Activated T-helper 2 cell treated with anti-CD3 and anti-CD28 coated beads, Interferon-gamma antibody, Interleukin-2, Interleukin-4, amounts not matched to agents 10 μg/mL and 5 μg/mL and 100 μg/mL, durations not matched to agents 14 hours and 24 hours and 36 hours (primary cell): ENCODE results near the gene MESP1. TPM values are rescaled to one million over a fixed set of nuclear protein-coding genes. Genes with fewer than 3 reads are reported as not detected.
"Not testable (repeated sequence)": the region's sequence is repeated elsewhere in the genome, so short reads cannot be mapped to it uniquely, and the experiment has no call there.

Experiments
- DNase-seq: peaks from one replicate; pipeline ENCODE4 v3.0.0; 2021; ENCODE audit warnings: low spot score
- H3K27ac Mint-ChIP-seq: one replicate; pipeline ENCODE4 v1.8.0; 2021; ENCODE audit warnings: mixed read lengths
- H3K27me3 Mint-ChIP-seq: one replicate; pipeline ENCODE4 v1.8.0; 2021; ENCODE audit warnings: low read depth, mixed read lengths
- H3K36me3 Mint-ChIP-seq: one replicate; pipeline ENCODE4 v1.8.0; 2021; ENCODE audit warnings: low read depth, mixed read lengths
- H3K4me1 Mint-ChIP-seq: one replicate; pipeline ENCODE4 v1.8.0; 2021; ENCODE audit warnings: low read depth, mixed read lengths
- H3K4me3 Mint-ChIP-seq: one replicate; pipeline ENCODE4 v1.8.0; 2021; ENCODE audit warnings: low read depth, mild to moderate bottlenecking, moderate library complexity, mixed read lengths
- H3K9me3 Mint-ChIP-seq: one replicate; pipeline ENCODE4 v1.8.0; 2021; ENCODE audit warnings: mixed read lengths
- intact Hi-C: fragments of 100-400 bp; cut with micrococcal nuclease; formaldehyde crosslinking; loops from one replicate; pipeline ENCODE4 v1.15.1; 2023
- total RNA-seq: library from RNA; stranded (reverse); gene quantifications from 2 replicates; pipeline ENCODE4 v1.2.3, GENCODE V29; 2022

Gene MESP1
- total RNA-seq, 1 donor from 2014 or later, result 7.1 TPM

DNA sequence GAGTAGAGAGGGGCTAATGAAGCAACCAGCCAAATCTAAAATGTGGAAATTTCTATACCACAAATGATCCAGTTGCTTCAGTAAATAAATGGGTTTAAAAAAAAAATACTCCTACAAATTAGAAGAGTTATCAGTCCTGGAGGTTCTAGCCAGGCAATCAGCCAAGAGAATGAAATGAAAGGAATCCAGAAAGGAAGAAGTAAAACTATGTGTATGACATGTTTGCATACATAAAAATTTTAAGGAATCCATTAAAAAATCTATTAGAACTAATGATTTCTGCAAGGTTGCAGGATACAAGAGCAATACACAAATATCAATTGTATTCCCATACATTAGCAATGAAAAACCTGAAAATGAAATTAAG is 34.7 kb upstream of the MESP1 start:
- Mint-ChIP-seq H3K27ac (no peak overlapping the region), H3K27me3 (peaks cover 5% of the 10 kb centered on the region), H3K4me3 (no peak overlapping the region), H3K36me3 (peaks cover 5% of the 10 kb centered on the region), H3K4me1 (peaks cover 8% of the 10 kb centered on the region), H3K9me3 (peaks cover 6% of the 10 kb centered on the region)
- intact Hi-C loops, result no loop called here
- DNase-seq, result no peak

- H3K9me3 Mint-ChIP-seq, result peaks cover 6% of the 10 kb centered on the region
- H3K27me3 Mint-ChIP-seq, result peaks cover 5% of the 10 kb centered on the region
- H3K36me3 Mint-ChIP-seq, result peaks cover 5% of the 10 kb centered on the region
- H3K4me3 Mint-ChIP-seq, result no peak overlapping the region
- no peak overlapping the region for H3K27ac Mint-ChIP-seq
- intact Hi-C loops, result no loop called here
- H3K4me1 Mint-ChIP-seq, result peaks cover 11% of the 10 kb centered on the region
- no peak for DNase-seq
Measured at GRCh38 chr15:89785064-89785773, 34.2 kb upstream of the MESP1 start.

GRCh38 chr15:89784686-89784960 is 33.6 kb upstream of the MESP1 start:
- intact Hi-C loops, result no loop called here
- H3K4me3 Mint-ChIP-seq, result no peak overlapping the region
- H3K27ac Mint-ChIP-seq, result no peak overlapping the region
- H3K27me3 Mint-ChIP-seq, result peaks cover 5% of the 10 kb centered on the region
- H3K4me1 Mint-ChIP-seq, result peaks cover 11% of the 10 kb centered on the region
- H3K9me3 Mint-ChIP-seq, result peaks cover 6% of the 10 kb centered on the region
- DNase-seq, result no peak
- H3K36me3 Mint-ChIP-seq, result peaks cover 5% of the 10 kb centered on the region

DNA sequence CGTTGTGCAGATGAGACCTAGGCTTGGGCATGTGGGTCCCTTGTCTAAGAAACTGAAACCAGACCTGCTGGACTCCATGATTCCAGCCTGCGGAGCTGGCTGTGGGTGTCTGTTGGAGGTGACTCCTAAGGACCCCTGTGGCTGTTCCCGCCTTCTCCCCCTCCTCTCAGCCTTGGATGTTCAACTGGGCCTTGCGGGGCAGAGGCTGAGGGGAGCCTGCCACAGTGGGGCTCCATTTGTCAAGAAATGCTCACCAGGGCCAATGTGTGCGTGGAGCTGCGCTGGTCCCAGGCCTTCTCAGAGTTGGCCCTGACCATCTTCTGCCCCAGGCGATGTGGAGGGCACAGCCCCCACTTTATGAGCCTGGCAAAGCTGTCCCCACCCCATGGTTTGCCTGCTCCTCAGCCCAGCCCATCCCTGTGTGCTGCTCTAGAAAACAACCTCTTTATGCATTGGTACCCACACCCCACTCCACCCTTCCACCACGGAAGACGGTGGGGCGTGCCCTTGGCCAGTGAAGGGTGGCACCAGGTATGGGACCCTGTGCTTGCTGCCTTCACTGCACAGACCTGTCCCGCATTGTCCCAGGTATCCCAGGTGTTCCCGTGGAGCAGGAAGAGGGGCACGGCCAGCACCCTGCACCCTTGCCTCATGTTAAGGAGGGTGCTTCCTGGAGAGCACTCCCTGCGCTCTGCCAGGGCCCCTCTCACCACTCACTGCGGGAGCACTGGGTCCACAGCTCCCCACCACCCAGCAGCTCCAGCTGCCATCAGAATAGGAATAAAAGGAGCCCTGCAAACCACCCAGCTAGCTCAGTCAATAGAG is 33.0 kb upstream of the MESP1 start:
- no peak for DNase-seq
- peaks cover 6% of the 10 kb centered on the region for H3K9me3 Mint-ChIP-seq
- H3K27me3 Mint-ChIP-seq, result peaks cover 5% of the 10 kb centered on the region
- no peak overlapping the region for H3K4me3 Mint-ChIP-seq
- H3K27ac Mint-ChIP-seq, result no peak overlapping the region
- intact Hi-C loops, result no loop called here
- peaks cover 11% of the 10 kb centered on the region for H3K4me1 Mint-ChIP-seq
- peaks cover 5% of the 10 kb centered on the region for H3K36me3 Mint-ChIP-seq

- intact Hi-C loops, result no loop called here
- Mint-ChIP-seq H3K27ac (no peak overlapping the region), H3K36me3 (peaks cover 5% of the 10 kb centered on the region), H3K9me3 (peaks cover 5% of the 10 kb centered on the region), H3K4me1 (peaks cover 11% of the 10 kb centered on the region), H3K27me3 (peaks cover 7% of the 10 kb centered on the region), H3K4me3 (no peak overlapping the region)
- no peak for DNase-seq
Measured at GRCh38 chr15:89783111-89783860, 32.2 kb upstream of the MESP1 start.

GRCh38 chr15:89782619-89782950 is 31.5 kb upstream of the MESP1 start:
- peaks cover 11% of the 10 kb centered on the region for H3K4me1 Mint-ChIP-seq
- H3K9me3 Mint-ChIP-seq, H3K27me3 Mint-ChIP-seq, H3K36me3 Mint-ChIP-seq, H3K4me3 Mint-ChIP-seq, DNase-seq, intact Hi-C loops, H3K27ac Mint-ChIP-seq: not testable (repeated sequence)

- no peak for DNase-seq
- no peaks in the 10 kb centered on the region for H3K9me3 Mint-ChIP-seq
- H3K4me3 Mint-ChIP-seq, result no peak overlapping the region
Measured at GRCh38 chr15:89781891-89782618, 31.0 kb upstream of the MESP1 start.

DNA sequence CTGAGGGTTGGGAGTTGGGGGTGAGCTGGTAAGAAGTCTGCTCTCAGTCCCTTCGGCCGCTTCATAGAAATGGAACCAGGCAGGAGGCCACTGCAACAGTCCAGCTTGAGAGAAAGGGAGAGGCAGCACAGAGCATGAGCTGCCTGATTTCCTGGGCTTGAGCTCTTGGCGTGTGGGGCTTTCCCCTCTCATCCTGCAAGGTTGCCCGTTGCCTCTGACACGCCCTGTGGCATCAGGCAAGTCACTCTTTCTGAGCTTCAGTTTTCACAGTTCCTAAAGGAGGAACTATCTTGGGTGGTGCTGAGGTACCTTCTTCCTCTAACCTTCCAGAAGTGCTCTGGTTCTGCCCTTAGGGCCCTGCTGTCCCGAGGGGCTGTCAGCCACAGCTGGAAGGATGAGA is 30.0 kb upstream of the MESP1 start:
- H3K4me1 Mint-ChIP-seq, result peaks cover 11% of the 10 kb centered on the region
- H3K9me3 Mint-ChIP-seq, result no peaks in the 10 kb centered on the region
- intact Hi-C loops, result no loop called here
- DNase-seq, result no peak
- H3K27ac Mint-ChIP-seq, result no peak overlapping the region
- H3K4me3 Mint-ChIP-seq, result no peak overlapping the region
- peaks cover 10% of the 10 kb centered on the region for H3K27me3 Mint-ChIP-seq
- no peaks in the 10 kb centered on the region for H3K36me3 Mint-ChIP-seq

More at GRCh38 chr15:89781891-89782618, 31.0 kb upstream of the MESP1 start:
- Mint-ChIP-seq H3K36me3 (no peaks in the 10 kb centered on the region), H3K27ac (no peak overlapping the region), H3K4me1 (peaks cover 11% of the 10 kb centered on the region), H3K27me3 (peaks cover 9% of the 10 kb centered on the region)
- intact Hi-C loops, result no loop called here

GRCh38 chr15:89780601-89781000 is 29.6 kb upstream of the MESP1 start:
- no peak for DNase-seq
- intact Hi-C loops, result no loop called here
- no peaks in the 10 kb centered on the region for H3K9me3 Mint-ChIP-seq
- no peak overlapping the region for H3K4me3 Mint-ChIP-seq
- peaks cover 11% of the 10 kb centered on the region for H3K4me1 Mint-ChIP-seq
- H3K27me3 Mint-ChIP-seq, result peaks cover 11% of the 10 kb centered on the region
- H3K27ac Mint-ChIP-seq, result peak overlapping the region; percentile 1
- H3K36me3 Mint-ChIP-seq, result no peaks in the 10 kb centered on the region

GRCh38 chr15:89778861-89779260 is 27.8 kb upstream of the MESP1 start:
- Mint-ChIP-seq H3K4me1 (peaks cover 11% of the 10 kb centered on the region), H3K27me3 (peaks cover 21% of the 10 kb centered on the region), H3K9me3 (no peaks in the 10 kb centered on the region), H3K36me3 (no peaks in the 10 kb centered on the region), H3K27ac (no peak overlapping the region), H3K4me3 (no peak overlapping the region)
- intact Hi-C loops, result no loop called here
- no peak for DNase-seq

- DNase-seq, result no peak
- Mint-ChIP-seq H3K27me3 (peaks cover 21% of the 10 kb centered on the region), H3K4me1 (peaks cover 11% of the 10 kb centered on the region), H3K27ac (no peak overlapping the region), H3K9me3 (no peaks in the 10 kb centered on the region), H3K4me3 (no peak overlapping the region), H3K36me3 (no peaks in the 10 kb centered on the region)
- intact Hi-C loops, result no loop called here
Measured at GRCh38 chr15:89777782-89778380, 26.8 kb upstream of the MESP1 start.

DNA sequence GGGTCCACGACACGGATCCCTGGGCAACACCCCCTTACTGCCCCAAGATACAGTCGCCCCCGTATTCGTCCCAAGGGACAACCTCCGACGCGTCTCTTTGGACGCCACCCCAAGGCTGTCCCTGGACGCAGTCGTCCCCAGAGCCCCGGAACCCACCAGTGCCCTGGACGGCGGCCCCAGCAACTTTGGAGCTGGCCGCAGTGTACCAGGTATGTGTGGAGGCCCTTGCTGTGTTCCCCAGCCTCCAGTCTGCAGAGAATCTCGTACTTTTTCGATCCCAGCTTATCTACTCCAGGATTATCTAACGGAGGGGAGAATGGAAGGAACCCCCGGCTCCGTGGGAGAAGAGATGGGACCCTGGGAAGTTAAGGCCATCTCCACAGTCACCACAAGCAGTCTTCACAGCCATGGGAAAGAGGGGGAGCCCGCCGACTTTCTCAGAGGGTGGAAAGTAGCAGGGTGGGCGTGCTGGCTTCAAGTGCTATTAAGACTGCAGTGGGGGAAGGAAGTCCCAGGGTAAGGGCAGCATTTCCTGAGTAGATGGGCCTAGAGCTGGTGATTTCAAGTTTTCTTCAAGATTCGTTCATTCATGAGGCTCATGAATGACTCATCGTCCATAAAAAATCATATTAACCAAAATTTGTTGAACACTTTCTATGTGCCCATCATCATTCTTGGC is 26.2 kb upstream of the MESP1 start:
- intact Hi-C loops, result no loop called here
- Mint-ChIP-seq H3K27ac (no peak overlapping the region), H3K9me3 (no peaks in the 10 kb centered on the region), H3K4me3 (peak overlapping the region; percentile 13), H3K36me3 (no peaks in the 10 kb centered on the region), H3K27me3 (peaks cover 21% of the 10 kb centered on the region), H3K4me1 (peaks cover 11% of the 10 kb centered on the region)
- DNase-seq, result no peak
